MM.1S (cell line): ENCODE measurements around the gene TCERG1.
A peak's percentile ranks its signal among the peaks of the same experiment; 100 is the strongest.

Experiments used
- EZH2 ChIP-seq: fragments of 300-600 bp; sonication (generic); optimal IDR thresholded peaks from 2 replicates; pipeline ENCODE3; 2017; ENCODE audit warnings: low read depth, mild to moderate bottlenecking, antibody characterized with exemption, low read length, mixed read lengths
- EZH2phosphoT487 ChIP-seq: fragments of 300-600 bp; sonication (generic); IDR thresholded peaks from 2 replicates; pipeline ENCODE4 v1.6.1; 2018; ENCODE audit warnings: antibody characterized with exemption, low read length
- TF ChIP-seq, protein P1 (sequence below): fragments of 300-600 bp; sonication (generic); IDR thresholded peaks from 2 replicates; pipeline ENCODE4 v1.5.1; 2016; ENCODE audit warnings: antibody characterized with exemption, low read length, mixed read lengths

DNA sequence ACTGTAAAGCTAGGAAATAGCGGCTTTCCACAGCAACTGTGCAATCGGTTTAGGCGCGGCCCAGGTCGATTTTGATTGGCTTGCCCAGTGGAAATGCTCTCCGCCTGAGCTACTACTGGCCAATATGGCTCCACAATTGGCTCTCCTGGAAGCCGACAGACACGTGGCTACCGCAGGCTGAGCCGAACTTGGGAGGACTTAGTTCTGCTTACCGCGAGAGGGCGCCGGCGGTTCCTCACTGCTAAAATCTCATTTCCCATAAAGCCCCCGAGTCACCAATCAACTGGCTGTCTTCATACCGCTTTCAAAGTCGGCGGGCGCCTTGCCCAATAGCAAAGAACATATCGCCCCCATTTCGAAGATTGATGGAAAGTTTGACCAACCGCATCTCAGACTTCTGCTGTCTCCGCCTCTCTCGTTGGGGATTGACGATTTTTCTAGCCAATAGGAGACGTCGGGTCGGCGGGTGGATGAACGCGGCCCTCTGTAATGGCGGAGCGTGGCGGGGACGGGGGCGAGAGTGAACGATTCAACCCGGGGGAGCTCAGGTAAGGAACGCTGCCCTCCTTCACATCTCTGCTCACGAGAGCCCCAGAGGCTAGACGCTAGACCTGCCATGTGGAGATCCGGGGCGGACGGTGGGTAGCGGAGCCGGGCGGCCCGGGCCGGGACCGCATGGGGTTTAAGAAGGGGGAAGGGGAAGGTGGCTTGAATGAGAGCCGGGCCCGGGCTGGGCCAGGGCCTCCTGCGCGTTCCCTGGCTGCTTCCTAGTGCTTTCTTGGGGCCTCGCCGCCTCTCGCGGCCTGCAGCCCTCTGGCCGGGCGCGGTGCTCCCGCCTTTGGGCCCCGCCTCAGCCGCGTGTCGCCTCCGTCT lies at the start of gene TCERG1:
- TF ChIP-seq, protein P1, sequence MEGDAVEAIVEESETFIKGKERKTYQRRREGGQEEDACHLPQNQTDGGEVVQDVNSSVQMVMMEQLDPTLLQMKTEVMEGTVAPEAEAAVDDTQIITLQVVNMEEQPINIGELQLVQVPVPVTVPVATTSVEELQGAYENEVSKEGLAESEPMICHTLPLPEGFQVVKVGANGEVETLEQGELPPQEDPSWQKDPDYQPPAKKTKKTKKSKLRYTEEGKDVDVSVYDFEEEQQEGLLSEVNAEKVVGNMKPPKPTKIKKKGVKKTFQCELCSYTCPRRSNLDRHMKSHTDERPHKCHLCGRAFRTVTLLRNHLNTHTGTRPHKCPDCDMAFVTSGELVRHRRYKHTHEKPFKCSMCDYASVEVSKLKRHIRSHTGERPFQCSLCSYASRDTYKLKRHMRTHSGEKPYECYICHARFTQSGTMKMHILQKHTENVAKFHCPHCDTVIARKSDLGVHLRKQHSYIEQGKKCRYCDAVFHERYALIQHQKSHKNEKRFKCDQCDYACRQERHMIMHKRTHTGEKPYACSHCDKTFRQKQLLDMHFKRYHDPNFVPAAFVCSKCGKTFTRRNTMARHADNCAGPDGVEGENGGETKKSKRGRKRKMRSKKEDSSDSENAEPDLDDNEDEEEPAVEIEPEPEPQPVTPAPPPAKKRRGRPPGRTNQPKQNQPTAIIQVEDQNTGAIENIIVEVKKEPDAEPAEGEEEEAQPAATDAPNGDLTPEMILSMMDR: peak; percentile 84
- no peak for TF ChIP-seq EZH2phosphoT487
- TF ChIP-seq EZH2: no peak
